ENCODE results near the gene RDH13.
"Not testable (repeated sequence)": the region's sequence is repeated elsewhere in the genome, so short reads cannot be mapped to it uniquely, and the experiment has no call there.

RDH13 gene

DNA sequence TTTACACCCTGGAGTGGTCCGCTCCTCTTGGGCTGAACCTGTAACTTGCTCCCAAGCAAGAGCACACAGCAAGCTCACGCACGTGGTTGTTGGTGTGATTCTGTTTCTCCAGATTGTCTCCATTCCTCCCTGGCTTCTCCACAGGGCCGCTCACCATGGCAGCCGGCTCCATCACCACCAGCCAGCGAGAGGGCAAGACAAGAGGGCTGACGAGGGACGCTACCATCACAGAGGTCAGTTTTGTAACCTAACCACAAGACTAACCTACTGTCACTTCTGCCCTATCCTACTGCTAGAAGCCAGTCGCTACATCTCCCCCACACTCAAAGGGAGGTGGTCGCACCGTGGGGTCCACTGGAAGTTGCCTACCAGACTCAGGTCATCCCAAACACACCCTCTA, 20.3 kb downstream of the RDH13 start:
- no peak for DNase-seq

DNA sequence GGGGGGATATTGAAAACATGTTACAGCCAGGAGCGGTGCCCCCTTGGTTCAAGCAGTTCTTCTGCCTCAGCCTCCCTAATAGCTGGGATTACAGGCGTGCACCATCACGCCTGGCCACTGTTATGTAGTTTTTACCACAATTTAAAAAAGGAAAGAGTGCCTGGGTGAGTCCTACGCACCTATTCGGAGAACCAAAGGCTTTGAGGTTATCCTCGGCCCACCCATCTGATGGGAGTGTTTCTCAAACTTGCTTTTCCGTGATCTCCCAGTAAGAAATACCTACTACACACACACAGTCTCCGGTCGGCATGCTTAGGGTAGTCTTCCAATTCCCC, 20.6 kb downstream of the RDH13 start:
- DNase-seq: no peak

DNA sequence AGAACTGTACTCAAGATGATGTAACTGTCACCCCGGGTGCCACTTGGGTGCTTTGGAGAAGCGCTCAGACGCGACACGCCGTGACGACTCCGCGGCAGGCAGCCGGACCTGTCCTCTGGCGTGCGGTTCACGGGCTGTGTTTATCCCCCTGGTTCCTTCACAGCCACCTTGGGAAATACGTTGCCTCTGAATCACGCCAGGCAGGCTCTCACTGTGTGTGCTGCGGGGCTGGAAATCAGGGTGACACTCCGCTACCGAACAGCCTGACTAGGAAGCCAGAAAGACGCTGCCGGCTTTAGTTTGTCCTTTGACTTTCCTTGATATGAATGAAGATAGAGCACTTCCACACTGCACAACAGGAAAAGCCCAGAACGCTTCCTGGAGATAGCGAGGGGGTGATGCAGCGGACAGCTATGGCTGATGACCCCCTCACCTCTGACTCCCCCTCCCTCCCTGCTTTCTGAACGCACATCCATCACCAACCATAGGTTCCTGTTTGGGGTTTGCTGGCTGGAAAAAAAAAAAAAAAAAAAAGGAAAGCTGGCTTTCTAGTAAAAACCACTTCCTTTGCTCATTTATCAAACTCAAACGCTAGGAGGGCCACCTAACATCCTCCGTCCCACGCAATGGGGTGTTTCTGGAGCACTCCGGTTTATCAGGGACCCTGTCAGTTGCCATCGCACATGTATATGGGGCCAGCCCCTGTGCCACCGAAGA, 21.2 kb downstream of the RDH13 start:
- DNase-seq: peak in 1 of 2 experiments; percentile 23

GRCh38 chr19:55041244-55041626, 21.7 kb downstream of the RDH13 start:
- DNase-seq: no peak

- not testable (repeated sequence) for DNase-seq
These were observed 22.3 kb downstream of the RDH13 start for GRCh38 chr19:55040654-55041053.

- not testable (repeated sequence) for DNase-seq
These were observed 25.3 kb downstream of the RDH13 start for GRCh38 chr19:55037603-55038002.

DNA sequence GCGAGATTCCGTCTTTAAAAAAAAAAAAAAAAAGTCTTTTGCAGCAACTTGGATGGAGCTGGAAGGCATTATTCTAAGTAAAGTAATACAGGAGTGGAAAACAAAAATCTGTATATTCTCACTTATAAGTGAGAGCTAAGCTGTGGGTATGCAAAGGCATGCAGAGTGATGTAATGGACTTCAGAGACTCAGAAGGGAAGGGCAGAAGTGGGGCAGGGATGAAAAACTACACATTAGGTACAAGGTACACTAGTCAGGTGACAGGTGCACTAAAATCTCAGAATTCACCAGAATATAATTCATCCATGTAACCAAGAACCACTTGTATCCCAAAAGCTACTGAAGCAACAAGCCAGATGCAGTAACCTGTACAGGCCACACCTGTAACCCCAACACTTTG, 26.9 kb downstream of the RDH13 start:
- DNase-seq: no peak

DNA sequence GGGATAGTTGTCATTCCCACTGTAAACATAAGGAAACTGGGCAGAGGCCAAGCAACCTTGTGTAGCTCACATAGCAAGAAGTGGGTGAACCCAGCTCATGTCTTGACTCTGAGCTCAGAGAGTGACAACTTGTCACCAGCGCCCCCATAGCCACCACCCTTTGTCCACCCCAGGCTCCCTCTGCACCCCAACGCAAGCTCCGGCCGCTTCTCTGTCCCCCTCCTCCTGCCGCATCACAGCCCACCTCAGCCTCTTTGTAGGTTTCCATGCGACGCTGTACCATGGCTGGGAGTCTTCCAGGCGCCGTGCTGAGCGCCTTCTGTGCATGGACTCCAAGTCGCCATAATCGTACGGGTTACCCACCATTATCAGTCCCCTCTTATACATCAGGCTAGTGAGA, 28.2 kb downstream of the RDH13 start:
- no peak for DNase-seq

- DNase-seq: not testable (repeated sequence)
These were observed 29.8 kb downstream of the RDH13 start for GRCh38 chr19:55032976-55033643.

DNA sequence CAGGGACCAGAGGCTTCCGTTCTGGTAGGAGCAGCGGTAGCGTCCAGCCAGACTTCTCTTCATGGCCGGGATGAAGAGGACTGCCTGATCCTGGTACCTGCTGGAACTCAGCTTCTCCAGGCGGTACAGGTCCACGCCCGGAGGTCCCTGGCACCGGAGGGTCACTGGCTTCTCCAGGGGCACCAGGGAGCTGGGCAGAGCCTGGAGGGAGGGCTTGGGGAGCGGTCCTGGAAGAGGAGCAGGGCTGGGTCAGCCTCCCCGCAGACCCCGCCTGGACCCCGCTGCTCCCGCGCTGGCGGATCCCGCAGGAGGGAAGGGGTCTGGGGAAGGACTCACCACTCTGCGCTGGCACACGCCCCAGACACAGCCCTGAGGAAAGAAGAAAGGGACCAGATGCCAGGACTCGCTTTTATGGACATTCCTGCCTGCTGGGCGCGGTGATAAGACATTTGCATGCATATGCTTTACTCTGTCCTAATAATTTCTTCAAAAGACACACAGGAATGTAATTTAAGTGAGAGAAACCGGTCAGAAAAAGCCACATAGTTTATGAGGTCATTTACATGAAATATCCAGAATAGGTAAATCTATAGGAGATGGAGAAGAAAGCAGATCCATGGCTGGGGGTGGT, 30.7 kb downstream of the RDH13 start:
- no peak for DNase-seq

DNA sequence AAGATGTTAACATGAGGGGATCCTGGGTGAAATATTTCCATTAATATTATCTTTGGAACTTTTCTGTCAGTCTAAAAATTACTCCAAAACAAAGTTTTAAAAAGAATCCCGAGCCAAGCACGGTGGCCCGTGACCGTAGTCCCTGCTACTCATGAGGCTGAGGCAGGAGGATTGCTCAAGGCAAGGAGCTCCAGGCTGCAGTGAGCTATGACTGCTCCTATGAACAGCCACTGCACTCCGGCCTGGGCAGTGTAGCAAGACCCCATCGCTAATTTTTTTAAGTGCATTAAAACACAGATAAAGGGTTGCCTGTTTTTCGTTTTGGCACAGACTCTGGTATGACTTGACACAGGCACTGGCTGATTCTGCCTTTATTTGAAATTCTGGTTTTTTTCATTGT, 31.8 kb downstream of the RDH13 start:
- DNase-seq: no peak

DNA sequence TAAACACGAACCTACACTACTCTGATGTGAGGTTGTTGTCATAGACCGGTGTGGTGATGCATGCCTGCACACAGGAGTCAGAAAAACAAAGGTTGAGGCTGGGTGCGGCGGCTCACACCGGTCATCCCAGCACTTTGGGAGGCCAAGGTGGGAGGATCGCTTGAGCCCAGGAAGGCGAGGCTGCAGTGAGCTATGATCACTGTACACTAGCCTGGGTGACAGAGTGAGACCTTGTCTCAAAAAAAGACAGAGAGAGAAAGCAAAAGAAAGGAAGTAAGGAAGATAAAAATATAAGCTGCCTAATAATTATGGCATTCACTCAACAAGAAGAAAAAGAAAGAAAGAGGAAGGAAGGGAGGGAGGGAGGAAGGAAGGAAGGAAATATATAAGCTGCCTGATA, 34.2 kb downstream of the RDH13 start:
- no peak for DNase-seq

DNA sequence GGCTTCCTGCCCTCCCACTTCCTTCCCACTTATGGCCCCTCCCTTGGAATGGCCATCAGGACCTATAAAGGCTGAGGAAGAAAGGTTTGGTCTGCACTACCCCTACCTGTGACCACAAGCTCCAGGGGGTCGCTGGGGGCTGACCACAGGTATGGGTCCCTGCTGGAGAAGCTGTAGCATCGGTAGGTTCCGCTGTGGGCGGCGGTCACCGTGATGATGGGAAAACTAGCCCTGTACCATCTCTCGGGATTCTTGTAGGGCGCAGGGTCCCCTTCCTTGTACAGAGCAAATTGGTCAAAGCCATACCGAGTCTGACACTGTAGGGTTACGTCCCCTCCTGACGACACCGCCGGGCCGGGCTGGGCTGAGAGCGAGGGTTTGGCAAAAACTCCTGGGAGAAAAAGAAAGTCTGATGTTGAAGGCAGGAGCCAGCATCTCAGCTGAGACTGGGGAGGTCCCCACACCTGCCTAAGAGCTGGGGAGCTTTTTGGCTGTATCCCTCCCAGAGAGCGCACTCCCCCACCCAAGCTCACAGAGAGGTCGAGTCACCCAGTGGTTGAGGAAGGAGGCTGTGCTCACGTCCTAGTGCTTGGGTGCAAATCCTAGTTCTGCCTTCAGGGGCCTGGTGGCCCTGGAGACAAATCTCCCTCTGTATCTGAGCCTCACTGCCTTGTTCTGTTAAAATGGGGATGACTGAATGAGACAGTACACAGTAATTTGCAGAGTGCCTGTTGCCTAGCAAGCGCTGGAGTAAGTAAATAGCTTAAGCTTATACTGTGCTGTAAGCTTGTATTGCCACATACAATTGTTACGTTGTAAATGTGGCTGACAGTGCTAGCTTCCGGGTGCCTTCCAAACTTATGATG, 35.2 kb downstream of the RDH13 start:
- no peak for DNase-seq

DNA sequence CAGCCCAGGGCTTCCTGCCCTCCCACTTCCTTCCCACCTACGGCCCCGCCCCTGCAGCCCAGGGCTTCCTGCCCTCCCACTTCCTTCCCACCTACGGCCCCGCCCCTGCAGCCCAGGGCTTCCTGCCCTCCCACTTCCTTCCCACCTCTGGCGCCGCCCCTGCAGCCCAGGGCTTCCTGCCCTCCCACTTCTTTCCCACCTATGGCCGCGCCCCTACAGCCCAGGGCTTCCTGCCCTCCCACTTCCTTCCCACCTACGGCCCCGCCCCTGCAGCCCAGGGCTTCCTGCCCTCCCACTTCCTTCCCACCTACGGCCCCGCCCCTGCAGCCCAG, 35.8 kb downstream of the RDH13 start:
- DNase-seq: not testable (repeated sequence)

GRCh38 chr19:55024111-55024510, 38.8 kb downstream of the RDH13 start:
- no peak for DNase-seq

GRCh38 chr19:55020351-55020750, 42.6 kb downstream of the RDH13 start:
- not testable (repeated sequence) for DNase-seq

- DNase-seq: no peak
These were observed 44.3 kb downstream of the RDH13 start for GRCh38 chr19:55018633-55019032.

GRCh38 chr19:55018216-55018615, 44.7 kb downstream of the RDH13 start:
- DNase-seq: no peak

DNA sequence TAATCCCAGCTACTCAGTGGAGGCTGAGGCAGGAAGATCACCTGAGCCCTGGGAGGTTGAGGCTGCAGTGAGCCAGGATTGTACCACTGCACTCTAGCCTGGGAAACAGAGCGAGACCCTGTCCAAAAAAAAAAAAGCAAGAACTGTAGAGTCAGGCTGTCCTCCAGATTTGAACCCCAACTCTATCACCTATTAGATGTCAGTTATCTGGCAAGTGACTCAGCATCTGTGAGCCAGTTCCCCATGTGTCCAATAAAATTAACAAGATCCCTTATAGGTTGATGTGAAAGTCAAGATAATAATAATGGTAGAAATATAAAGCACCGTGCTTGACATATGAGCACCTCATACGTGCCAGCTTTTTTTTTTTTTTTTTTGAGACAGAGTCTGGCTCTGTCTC, 46.9 kb downstream of the RDH13 start:
- DNase-seq: no peak

DNA sequence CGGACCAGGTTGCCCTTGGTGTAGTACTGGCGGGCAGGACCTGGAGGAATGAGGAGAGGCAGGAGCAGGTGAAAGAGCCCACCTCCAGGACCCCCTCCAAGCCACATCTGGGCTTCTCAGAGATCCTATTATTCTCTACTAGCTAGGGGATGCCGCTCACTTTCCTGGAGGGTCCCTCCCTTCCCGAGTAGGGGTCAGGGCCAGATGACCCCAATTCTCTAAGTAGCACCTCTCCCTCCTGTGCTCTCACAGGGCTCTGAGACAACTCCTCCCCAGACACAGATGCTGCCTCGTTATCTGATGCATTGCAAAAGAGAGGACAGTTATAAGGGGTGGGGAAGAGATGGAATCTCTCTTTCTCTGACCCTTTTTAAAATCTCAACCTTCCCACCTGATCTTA, 47.8 kb downstream of the RDH13 start:
- no peak for DNase-seq

DNA sequence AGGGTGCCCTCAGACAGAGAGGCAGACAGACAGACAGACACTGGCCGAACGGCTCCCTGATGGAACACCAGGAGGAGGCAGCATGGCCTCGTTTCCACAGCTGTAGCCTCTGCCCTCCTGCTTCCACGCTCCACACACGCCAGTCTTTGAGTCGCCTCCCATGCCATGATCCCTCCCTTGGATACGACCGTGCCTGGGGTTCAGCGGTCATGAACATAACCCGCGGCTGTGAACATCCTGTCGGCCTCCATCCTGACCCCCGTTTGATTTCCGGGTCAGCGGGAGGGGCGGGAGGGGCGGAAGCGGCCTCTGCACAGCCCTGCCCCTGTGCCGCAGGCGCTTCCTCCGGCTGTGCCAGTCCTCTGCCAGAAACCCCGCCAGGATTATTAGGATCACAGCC, 48.2 kb downstream of the RDH13 start:
- DNase-seq: no peak

- DNase-seq: no peak
These were observed 49.4 kb downstream of the RDH13 start for GRCh38 chr19:55013596-55013995.

GRCh38 chr19:55012306-55012705, 50.6 kb downstream of the RDH13 start:
- no peak for DNase-seq

DNA sequence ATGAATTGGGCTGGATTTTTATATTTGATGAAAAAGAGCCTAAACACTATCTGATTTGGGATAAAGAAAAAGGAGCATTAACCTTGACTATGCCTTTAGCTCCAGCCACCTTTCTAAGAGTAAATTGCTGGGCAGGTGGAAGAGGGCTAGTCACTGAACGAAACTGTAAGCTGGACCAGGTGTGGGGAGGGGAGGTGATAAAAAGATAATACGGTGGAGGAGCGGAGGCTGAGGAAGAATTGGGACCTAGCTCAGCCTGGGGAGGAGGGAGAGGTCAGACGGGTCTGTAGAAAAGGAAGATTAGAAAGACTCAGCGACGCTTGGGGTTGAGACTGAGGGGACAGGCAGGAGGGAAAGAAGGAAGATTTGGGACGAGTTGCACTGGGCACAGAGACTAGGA, 52.4 kb downstream of the RDH13 start:
- DNase-seq: not testable (repeated sequence)

Data from stimulated activated CD4-positive, alpha-beta T cell treated with anti-CD3 and anti-CD28 coated beads, Interleukin-4, amount 100 ng/mL, for 4 hours (primary cell).